Measurements from ENCODE around the gene KIAA0513. TPM values are rescaled to one million over a fixed set of nuclear protein-coding genes. Genes with fewer than 3 reads are reported as not detected.

Gene KIAA0513
- total RNA-seq, 4 donors from 2014 or later = 18.5 to 41.3 (median 34.5) TPM

DNA sequence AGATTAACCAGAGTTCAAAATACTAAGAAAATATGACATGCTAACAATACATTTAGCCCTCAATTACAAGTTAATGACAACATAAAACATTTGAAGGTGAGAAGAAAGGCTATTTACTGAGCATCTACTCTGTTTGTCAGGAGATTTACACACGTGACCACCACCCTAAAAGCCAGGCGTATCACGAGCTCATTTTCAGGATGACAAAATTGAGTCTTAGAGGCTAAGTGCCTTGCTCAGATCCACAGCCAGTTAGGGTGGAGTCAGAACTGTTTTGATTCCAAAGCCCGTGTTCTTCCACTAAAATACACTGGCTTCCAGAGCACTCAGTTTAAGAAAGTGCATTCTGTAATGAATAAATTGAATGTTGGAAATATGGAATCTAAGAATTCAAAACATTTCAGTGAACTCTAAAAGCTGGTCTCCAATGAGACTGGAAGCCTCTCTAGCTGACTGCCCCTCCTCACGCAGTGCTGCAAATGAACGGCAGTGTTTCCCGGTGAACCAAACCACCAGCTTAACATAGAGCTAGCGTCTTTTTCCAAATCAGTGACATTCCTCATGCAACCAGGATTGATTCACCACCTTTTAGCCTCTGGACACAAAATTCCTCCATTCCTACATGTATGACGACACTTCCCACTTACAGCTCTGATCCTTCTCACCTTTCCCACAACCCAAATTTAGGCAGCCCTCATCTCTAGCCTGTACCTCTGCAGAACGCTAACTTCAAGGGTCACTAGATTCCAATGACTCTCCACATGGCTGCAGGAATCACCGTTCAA is 22.1 kb upstream of the KIAA0513 start:
- 52% methylated on average over 11 of the region's 11 CpGs; no CpG with 5 or more reads in 1 of the 2 donors for WGBS, 2 donors (ENCODE audit: low coverage in 1 of 2)
- H3K4me3 ChIP-seq = no peak overlapping the region

DNA sequence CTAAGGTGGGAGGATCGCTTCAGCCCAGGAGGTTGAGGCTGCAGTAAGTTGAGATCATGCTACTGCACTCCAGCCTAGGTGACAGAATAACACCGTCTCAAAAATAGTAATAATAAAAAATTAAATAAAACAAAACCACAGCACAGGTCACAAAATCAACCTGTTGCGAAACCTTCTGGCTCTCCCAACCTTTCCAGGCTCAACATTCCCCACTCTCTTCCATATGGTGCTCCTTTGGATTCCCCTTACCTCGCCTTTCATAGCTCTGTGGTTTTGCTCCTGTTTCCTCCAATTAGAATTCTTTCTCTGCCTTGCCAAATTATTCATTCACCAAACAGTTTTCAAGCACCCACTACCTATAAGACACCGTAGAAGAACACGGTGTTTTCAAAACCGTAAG is 21.0 kb upstream of the KIAA0513 start:
- H3K36me3 ChIP-seq = no peaks in the 10 kb centered on the region
- in situ Hi-C loops (cut with MboI; ENCODE audit: low pct_ligation_motif_present in 1 of 4, low pct_unique_long_range_greater_than_20kb in 1 of 4, low sequenced_read_pairs in 3 of 4) = no loop called here
- TF ChIP-seq POLR2AphosphoS5 (IDR thresholded peaks at IDR 0.05) = no peak
- TF ChIP-seq, protein P1, sequence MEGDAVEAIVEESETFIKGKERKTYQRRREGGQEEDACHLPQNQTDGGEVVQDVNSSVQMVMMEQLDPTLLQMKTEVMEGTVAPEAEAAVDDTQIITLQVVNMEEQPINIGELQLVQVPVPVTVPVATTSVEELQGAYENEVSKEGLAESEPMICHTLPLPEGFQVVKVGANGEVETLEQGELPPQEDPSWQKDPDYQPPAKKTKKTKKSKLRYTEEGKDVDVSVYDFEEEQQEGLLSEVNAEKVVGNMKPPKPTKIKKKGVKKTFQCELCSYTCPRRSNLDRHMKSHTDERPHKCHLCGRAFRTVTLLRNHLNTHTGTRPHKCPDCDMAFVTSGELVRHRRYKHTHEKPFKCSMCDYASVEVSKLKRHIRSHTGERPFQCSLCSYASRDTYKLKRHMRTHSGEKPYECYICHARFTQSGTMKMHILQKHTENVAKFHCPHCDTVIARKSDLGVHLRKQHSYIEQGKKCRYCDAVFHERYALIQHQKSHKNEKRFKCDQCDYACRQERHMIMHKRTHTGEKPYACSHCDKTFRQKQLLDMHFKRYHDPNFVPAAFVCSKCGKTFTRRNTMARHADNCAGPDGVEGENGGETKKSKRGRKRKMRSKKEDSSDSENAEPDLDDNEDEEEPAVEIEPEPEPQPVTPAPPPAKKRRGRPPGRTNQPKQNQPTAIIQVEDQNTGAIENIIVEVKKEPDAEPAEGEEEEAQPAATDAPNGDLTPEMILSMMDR (IDR thresholded peaks at IDR 0.05) = no peak
- no peak for TF ChIP-seq POLR2A (IDR thresholded peaks at IDR 0.05)
- no peak for TF ChIP-seq EP300 (IDR thresholded peaks at IDR 0.05; ENCODE audit: low read depth)
- DNase-seq = no peak
- H3K4me3 ChIP-seq = no peak overlapping the region
- WGBS, 2 donors (ENCODE audit: low coverage in 1 of 2) = 89 to 95% methylated on average over 6 to 7 of the region's 7 CpGs
- H3K9me3 ChIP-seq = no peaks in the 10 kb centered on the region
- peaks cover 56 to 89% (median 72%) of the 10 kb centered on the region in 4 donors for H3K4me1 ChIP-seq
- H3K27ac ChIP-seq = peak overlapping the region; percentile 80 to 85 (median 84)
- H3K27me3 ChIP-seq = no peaks in the 10 kb centered on the region
- intact Hi-C loops (cut with DNase I; ENCODE audit: low total_unique reads) = no loop called here

More for the DNA sequence above, 22.1 kb upstream of the KIAA0513 start:
- intact Hi-C loops (cut with DNase I; ENCODE audit: low total_unique reads) (no loop called here), in situ Hi-C loops (cut with MboI; ENCODE audit: low pct_ligation_motif_present in 1 of 4, low pct_unique_long_range_greater_than_20kb in 1 of 4, low sequenced_read_pairs in 3 of 4) (no loop called here)
- Histone ChIP-seq H3K36me3 (no peaks in the 10 kb centered on the region), H3K27me3 (no peaks in the 10 kb centered on the region), H3K4me1 (peaks cover 67 to 98% (median 82%) of the 10 kb centered on the region in 4 donors), H3K27ac (peak overlapping the region; percentile 80 to 85 (median 84)), H3K9me3 (no peaks in the 10 kb centered on the region)
- DNase-seq = no peak
- TF ChIP-seq POLR2AphosphoS5 (IDR thresholded peaks at IDR 0.05) = peak in 1 of 3 donors; percentile 4
- TF ChIP-seq POLR2A (IDR thresholded peaks at IDR 0.05) = no peak

DNA sequence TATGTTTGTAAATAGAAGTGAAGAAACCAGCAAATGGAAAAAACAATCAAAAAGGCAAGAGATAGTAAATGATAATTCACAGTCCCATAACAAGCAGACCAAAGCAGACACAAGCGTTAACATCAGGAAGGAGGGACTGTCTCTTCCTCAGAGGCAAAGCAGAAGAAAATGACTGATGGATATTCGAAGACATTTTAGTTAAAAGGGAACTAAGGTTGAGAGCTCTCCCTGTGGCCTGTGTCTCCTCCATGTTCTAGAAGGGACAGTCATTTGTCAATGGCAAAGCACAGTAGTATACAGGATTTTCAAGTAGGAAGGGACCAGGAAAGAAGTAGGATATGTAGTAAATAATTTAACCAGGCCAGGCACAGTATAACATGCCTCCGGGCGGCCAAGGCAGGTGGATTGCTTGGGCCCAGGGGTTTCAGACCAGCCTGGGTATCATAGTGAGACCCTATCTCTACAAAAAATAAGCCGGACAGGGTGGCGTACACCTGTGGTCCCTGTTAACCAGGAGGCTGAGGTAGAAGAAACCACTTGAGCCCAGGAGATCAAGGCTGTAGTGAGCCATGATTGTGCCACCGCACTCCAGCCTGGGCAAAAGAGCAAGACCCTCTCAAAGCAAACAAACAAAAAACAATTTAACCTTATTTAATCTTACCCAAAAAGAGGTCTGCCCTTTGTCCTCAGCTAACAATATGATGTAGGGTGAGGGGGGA is 19.9 kb upstream of the KIAA0513 start:
- no peaks in the 10 kb centered on the region for H3K27me3 ChIP-seq
- no peak for DNase-seq
- no peaks in the 10 kb centered on the region for H3K36me3 ChIP-seq
- 89 to 92% methylated on average over 3 to 7 of the region's 7 CpGs for WGBS, 2 donors (ENCODE audit: low coverage in 1 of 2)
- no peak overlapping the region for H3K4me3 ChIP-seq
- H3K27ac ChIP-seq = peak overlapping the region in 1 of 4 donors; percentile 85
- in situ Hi-C loops (cut with MboI; ENCODE audit: low pct_ligation_motif_present in 1 of 4, low pct_unique_long_range_greater_than_20kb in 1 of 4, low sequenced_read_pairs in 3 of 4) = no loop called here
- intact Hi-C loops (cut with DNase I; ENCODE audit: low total_unique reads) = no loop called here
- H3K9me3 ChIP-seq = no peaks in the 10 kb centered on the region
- peaks cover 48 to 88% (median 69%) of the 10 kb centered on the region in 4 donors for H3K4me1 ChIP-seq
- TF ChIP-seq EP300 (IDR thresholded peaks at IDR 0.05; ENCODE audit: low read depth) = no peak
- TF ChIP-seq POLR2AphosphoS5 (IDR thresholded peaks at IDR 0.05) = no peak
- no peak for TF ChIP-seq POLR2A (IDR thresholded peaks at IDR 0.05)

DNA sequence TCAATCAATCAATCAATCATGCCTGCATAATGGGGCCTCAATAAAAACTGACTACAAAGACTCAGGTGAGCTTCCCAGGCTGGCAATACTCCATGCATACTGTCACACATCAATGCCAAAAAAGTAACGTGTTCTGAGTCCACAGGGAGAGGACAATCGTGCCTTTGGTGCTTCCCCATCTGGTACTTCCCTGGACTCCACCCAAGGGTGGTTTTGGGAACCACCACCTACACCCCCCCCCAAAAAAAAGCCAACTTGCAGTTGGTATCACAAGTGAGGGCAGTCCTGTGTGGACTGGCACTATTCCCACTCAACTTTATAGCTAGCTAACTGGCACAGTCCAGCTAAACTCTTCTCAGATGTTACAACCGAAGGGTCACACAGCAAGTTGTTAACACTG is 19.3 kb upstream of the KIAA0513 start:
- WGBS, 2 donors (ENCODE audit: low coverage in 1 of 2) = 51 to 55% methylated on average over 2 to 3 of the region's 3 CpGs
- TF ChIP-seq POLR2AphosphoS5 (IDR thresholded peaks at IDR 0.05) (no peak), POLR2A (IDR thresholded peaks at IDR 0.05) (no peak), EP300 (IDR thresholded peaks at IDR 0.05; ENCODE audit: low read depth) (no peak)
- TF ChIP-seq, protein P1 (IDR thresholded peaks at IDR 0.05) = no peak
- Histone ChIP-seq H3K9me3 (no peaks in the 10 kb centered on the region), H3K27me3 (no peaks in the 10 kb centered on the region), H3K36me3 (no peaks in the 10 kb centered on the region), H3K4me3 (no peak overlapping the region), H3K27ac (peak overlapping the region in 2 of 4 donors; percentile 16 to 21), H3K4me1 (peaks cover 41 to 88% (median 66%) of the 10 kb centered on the region in 4 donors)
- intact Hi-C loops (cut with DNase I; ENCODE audit: low total_unique reads) (no loop called here), in situ Hi-C loops (cut with MboI; ENCODE audit: low pct_ligation_motif_present in 1 of 4, low pct_unique_long_range_greater_than_20kb in 1 of 4, low sequenced_read_pairs in 3 of 4) (no loop called here)
- DNase-seq = no peak

DNA sequence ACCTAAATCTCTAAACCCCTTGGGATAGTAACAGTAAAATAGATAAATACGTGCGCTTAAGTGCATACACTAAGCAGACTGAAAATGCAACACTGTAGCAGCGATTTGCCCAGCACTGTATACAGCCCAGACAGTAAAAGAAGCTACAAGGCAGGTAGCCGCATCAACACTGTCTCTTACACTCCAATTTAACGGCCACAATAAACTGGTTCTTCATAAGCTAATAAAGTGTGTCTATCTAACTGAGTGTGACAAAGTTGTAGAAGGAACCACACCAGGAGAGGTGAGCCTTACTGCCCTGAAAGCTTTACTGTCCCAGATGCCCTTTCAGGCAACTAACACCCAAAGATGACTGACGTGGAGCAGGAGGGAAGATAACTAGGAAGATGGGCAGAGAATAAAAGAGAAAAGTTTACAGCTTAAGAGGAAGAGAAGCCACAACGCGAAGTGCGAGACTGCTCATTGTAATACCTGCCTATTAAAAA is 17.1 kb upstream of the KIAA0513 start:
- WGBS, 2 donors (ENCODE audit: low coverage in 1 of 2) = 13 to 25% methylated on average over 5 to 9 of the region's 9 CpGs
- intact Hi-C loops (cut with DNase I; ENCODE audit: low total_unique reads) = no loop called here
- peak in 1 of 3 donors; percentile 67 for TF ChIP-seq POLR2AphosphoS5 (IDR thresholded peaks at IDR 0.05)
- TF ChIP-seq, protein P1 (IDR thresholded peaks at IDR 0.05) = no peak
- peak overlapping the region; percentile 93 to 99 (median 98) for H3K27ac ChIP-seq
- H3K9me3 ChIP-seq = no peaks in the 10 kb centered on the region
- H3K36me3 ChIP-seq = no peaks in the 10 kb centered on the region
- H3K27me3 ChIP-seq = no peaks in the 10 kb centered on the region
- peak overlapping the region; percentile 81 to 99 (median 92) for H3K4me3 ChIP-seq
- DNase-seq = no peak
- peaks cover 23 to 85% (median 53%) of the 10 kb centered on the region in 4 donors for H3K4me1 ChIP-seq
- in situ Hi-C loops (cut with MboI; ENCODE audit: low pct_ligation_motif_present in 1 of 4, low pct_unique_long_range_greater_than_20kb in 1 of 4, low sequenced_read_pairs in 3 of 4) = no loop called here
